Endothelial cell of umbilical vein (primary cell): ENCODE data around the gene SPDYE3.
"Not testable (repeated sequence)": the region's sequence is repeated elsewhere in the genome, so short reads cannot be mapped to it uniquely, and the experiment has no call there.

Experiments
- CTCF ChIP-seq, 2 donors: IDR thresholded peaks; 1 replicate in 1 of 2; 2 replicates in 1 of 2; pipeline ENCODE4 v1.5.1; 2011; ENCODE audit warnings: low read length in 2 of 2, mild to moderate bottlenecking in 2 of 2, moderate library complexity in 2 of 2, control low read depth in 1 of 2, inconsistent platforms in 1 of 2, low read depth in 1 of 2; ENCODE audit not compliant: insufficient read depth in 1 of 2; ENCODE audit errors: extremely low read depth in 1 of 2
- EZH2 ChIP-seq: IDR thresholded peaks from 2 replicates; pipeline ENCODE4 v1.6.1; 2012; ENCODE audit warnings: borderline replicate concordance, low read depth, mild to moderate bottlenecking, moderate library complexity, low read length, inconsistent platforms; ENCODE audit not compliant: severe bottlenecking
- JUN ChIP-seq: IDR thresholded peaks from 2 replicates; pipeline ENCODE4 v1.6.1; 2011; ENCODE audit warnings: borderline replicate concordance, low read depth; ENCODE audit not compliant: insufficient read length, insufficient read depth
- POLR2AphosphoS5 ChIP-seq: IDR thresholded peaks from 2 replicates; pipeline ENCODE4 v1.6.1; 2012; ENCODE audit warnings: low read depth, mild to moderate bottlenecking, control low read depth, low read length, moderate library complexity; ENCODE audit not compliant: insufficient read depth

GRCh38 chr7:100335566-100336466, 28.3 kb downstream of the SPDYE3 start:
- not testable (repeated sequence) for TF ChIP-seq CTCF (IDR thresholded peaks at IDR 0.05; ENCODE audit: extremely low read depth in 1 of 2, insufficient read depth in 1 of 2, low read depth in 1 of 2, low read length in 2 of 2); JUN; EZH2
- peak; percentile 81 for TF ChIP-seq POLR2AphosphoS5
